Endothelial cell of umbilical vein (primary cell): ENCODE data around the gene NPTX1. TPM values are rescaled to one million over a fixed set of nuclear protein-coding genes. Genes with fewer than 3 reads are reported as not detected.

ENCODE experiments used
- BruUV-seq: library from RNA; stranded (reverse); fragments of 400-500 nt; replicated peaks from 2 replicates; lab custom pipeline; 2021; lab: Mats Ljungman, UMichigan
- CTCF ChIA-PET: fragments of 300-600, 350-600 bp; sonication (Branson Sonifier 250); formaldehyde crosslinking; loops from one replicate; lab custom pipeline; 2021; ENCODE audit warnings: antibody characterized with exemption, inconsistent platforms; lab: Charles Lee
- POLR2A ChIA-PET: fragments of 300-600, 350-600 bp; sonication (Branson Sonifier 250); formaldehyde crosslinking; loops from one replicate; lab custom pipeline; 2021; ENCODE audit warnings: antibody characterized with exemption, inconsistent platforms; lab: Charles Lee
- DNase-seq: peaks from one replicate; pipeline ENCODE4 v3.0.0-alpha.2; 2011; ENCODE audit warnings: low read depth, low spot score
- FAIRE-seq: peaks from 2 replicates; lab custom pipeline; 2011; peaks lifted over from hg19 to GRCh38; lab: Jason Lieb, UNC
- H2AFZ ChIP-seq: 2 replicates; pipeline ENCODE4 v1.6.0; 2012; ENCODE audit warnings: low read depth, low read length, control low read depth, inconsistent platforms
- H3K27ac ChIP-seq: 2 replicates; pipeline ENCODE4 v1.5.1; 2011; ENCODE audit warnings: low read depth, mild to moderate bottlenecking, control low read depth, low read length, moderate library complexity; ENCODE audit not compliant: insufficient read depth
- H3K27me3 ChIP-seq, 2 experiments: 2 replicates each; pipeline versions ENCODE4 v1.6.0 to v1.6.1; 2011; ENCODE audit warnings: low read length in 2 of 2, mixed read lengths in 1 of 2; ENCODE audit not compliant: control insufficient read depth in 2 of 2, insufficient read depth in 2 of 2
- H3K36me3 ChIP-seq, 2 experiments: 2 replicates in 1 of 2; 3 replicates in 1 of 2; pipeline ENCODE4 v1.5.1; 2011; ENCODE audit warnings: low read length in 2 of 2, mild to moderate bottlenecking in 1 of 2, moderate library complexity in 1 of 2; ENCODE audit not compliant: control insufficient read depth in 2 of 2, insufficient read depth in 2 of 2; ENCODE audit errors: extremely low read depth in 1 of 2
- H3K4me1 ChIP-seq: 3 replicates; pipeline ENCODE4 v1.5.1; 2011; ENCODE audit warnings: mild to moderate bottlenecking, low read length; ENCODE audit not compliant: control insufficient read depth, insufficient read depth; ENCODE audit errors: extremely low read depth
- H3K4me2 ChIP-seq: 2 replicates; pipeline ENCODE4 v1.6.1; 2011; ENCODE audit warnings: low read length, control low read depth, mixed read lengths; ENCODE audit not compliant: insufficient read depth
- H3K4me3 ChIP-seq, 3 experiments: fragments of 200-600 bp in 1 of 3; sonication (generic), shearing (Covaris generic) in 1 of 3; replicated peaks in 1 of 3; 2 replicates each; pipeline ENCODE4 v1.5.1; 2011 to 2016; ENCODE audit warnings: control low read depth in 3 of 3, low read length in 3 of 3, mild to moderate bottlenecking in 2 of 3, inconsistent platforms in 1 of 3, low read depth in 1 of 3, moderate library complexity in 1 of 3; ENCODE audit not compliant: insufficient read depth in 1 of 3
- H3K79me2 ChIP-seq: 2 replicates; pipeline ENCODE4 v1.6.0; 2012; ENCODE audit warnings: low read length, inconsistent platforms; ENCODE audit not compliant: control insufficient read depth, insufficient read depth
- H3K9ac ChIP-seq: replicated peaks from 2 replicates; pipeline ENCODE3; 2011; ENCODE audit warnings: low read length, control low read depth; ENCODE audit not compliant: insufficient read depth; ENCODE audit errors: extremely low read depth
- H3K9me1 ChIP-seq: replicated peaks from 3 replicates; pipeline ENCODE4 v1.6.0; 2011; ENCODE audit warnings: mild to moderate bottlenecking, low read length; ENCODE audit not compliant: control insufficient read depth, insufficient read depth; ENCODE audit errors: extremely low read depth
- H3K9me3 ChIP-seq: replicated peaks from 2 replicates; pipeline ENCODE4 v1.5.1; 2012; ENCODE audit warnings: low read length, inconsistent platforms; ENCODE audit not compliant: control insufficient read depth, insufficient read depth
- H4K20me1 ChIP-seq: replicated peaks from 2 replicates; pipeline ENCODE3; 2011; ENCODE audit warnings: mild to moderate bottlenecking, low read length; ENCODE audit not compliant: control insufficient read depth, insufficient read depth; ENCODE audit errors: extremely low read depth
- CTCF ChIP-seq, 2 donors: IDR thresholded peaks; 1 replicate in 1 of 2; 2 replicates in 1 of 2; pipeline ENCODE4 v1.5.1; 2011; ENCODE audit warnings: low read length in 2 of 2, mild to moderate bottlenecking in 2 of 2, moderate library complexity in 2 of 2, control low read depth in 1 of 2, inconsistent platforms in 1 of 2, low read depth in 1 of 2; ENCODE audit not compliant: insufficient read depth in 1 of 2; ENCODE audit errors: extremely low read depth in 1 of 2
- EZH2 ChIP-seq: IDR thresholded peaks from 2 replicates; pipeline ENCODE4 v1.6.1; 2012; ENCODE audit warnings: borderline replicate concordance, low read depth, mild to moderate bottlenecking, moderate library complexity, low read length, inconsistent platforms; ENCODE audit not compliant: severe bottlenecking
- FOS ChIP-seq: IDR thresholded peaks from 2 replicates; pipeline ENCODE4 v1.6.1; 2011; ENCODE audit warnings: mild to moderate bottlenecking, low read length, moderate library complexity, borderline replicate concordance; ENCODE audit not compliant: insufficient read depth
- GATA2 ChIP-seq: IDR thresholded peaks from 2 replicates; pipeline ENCODE4 v1.7.0; 2011; ENCODE audit warnings: low read depth, mild to moderate bottlenecking, moderate library complexity, mixed read lengths, low read length; ENCODE audit not compliant: insufficient read length, insufficient read depth
- JUN ChIP-seq: IDR thresholded peaks from 2 replicates; pipeline ENCODE4 v1.6.1; 2011; ENCODE audit warnings: borderline replicate concordance, low read depth; ENCODE audit not compliant: insufficient read length, insufficient read depth
- MAX ChIP-seq: IDR thresholded peaks from 2 replicates; pipeline ENCODE4 v1.6.1; 2011; ENCODE audit not compliant: insufficient read depth, insufficient read length
- MYC ChIP-seq: IDR thresholded peaks from one replicate; pipeline ENCODE4 v1.6.1; 2011; ENCODE audit warnings: mild to moderate bottlenecking, low read depth, low read length
- POLR2A ChIP-seq: IDR thresholded peaks from 2 replicates; pipeline ENCODE4 v1.6.1; 2012; ENCODE audit warnings: low read depth, mild to moderate bottlenecking, control low read depth, low read length
- POLR2AphosphoS5 ChIP-seq: IDR thresholded peaks from 2 replicates; pipeline ENCODE4 v1.6.1; 2012; ENCODE audit warnings: low read depth, mild to moderate bottlenecking, control low read depth, low read length, moderate library complexity; ENCODE audit not compliant: insufficient read depth
- dilution Hi-C: fragments of 300-500 bp; cut with MboI; formaldehyde crosslinking; loops from one replicate; pipeline ENCODE4 v1.15.0; 2019; ENCODE audit warnings: low sequenced_read_pairs; ENCODE audit not compliant: extremely low pct_ligation_motif_present
- intact Hi-C: fragments of 100-400 bp; cut with micrococcal nuclease; formaldehyde crosslinking; loops from one replicate; pipeline ENCODE4 v1.10.0; 2022
- polyA plus RNA-seq, 4 experiments: library from polyadenylated mRNA; depleted of rRNA in 3 of 4; stranded (reverse) in 3 of 4; unstranded in 1 of 4; fragments of >200 nt; gene quantifications; 2 replicates each; pipeline versions ENCODE4 v1.2.1 to v1.2.3, GENCODE V29; 2011 to 2012; ENCODE audit warnings: missing spikeins in 1 of 4
- total RNA-seq: library from RNA; stranded (reverse); gene quantifications from 2 replicates; pipeline ENCODE4 v1.2.3, GENCODE V29; 2021

The NPTX1 gene
- total and polyA plus RNA-seq, 2 donors (not counting 3 experiments of a cell fraction or from before 2014, with no cell fraction given) = 0.03 TPM; not detected in 1

- H3K9me3 ChIP-seq = no peaks in the 10 kb centered on the region
- H3K4me2 ChIP-seq = no peak overlapping the region
- BruUV-seq = no TSS peak
- DNase-seq = no peak
- peaks cover 14 to 25% of the 10 kb centered on the region in 2 experiments for H3K27me3 ChIP-seq
- H3K79me2 ChIP-seq = no peaks in the 10 kb centered on the region
- dilution Hi-C loops = no loop called here
- H3K9ac ChIP-seq = no peak overlapping the region
- H3K4me3 ChIP-seq = no peak overlapping the region
- intact Hi-C loops = no loop called here
- CTCF ChIA-PET = no interaction called here
- H3K27ac ChIP-seq = no peak overlapping the region
- H3K4me1 ChIP-seq = peaks cover 9% of the 10 kb centered on the region
- POLR2A ChIA-PET = no interaction called here
- H4K20me1 ChIP-seq = no peaks in the 10 kb centered on the region
- H3K9me1 ChIP-seq = no peaks in the 10 kb centered on the region
- no peaks in the 10 kb centered on the region for H3K36me3 ChIP-seq
- H2AFZ ChIP-seq = no peak overlapping the region
- no peak for FAIRE-seq
- TF ChIP-seq POLR2A = no peak
- TF ChIP-seq MAX = no peak
- no peak for TF ChIP-seq FOS
These were observed 46.8 kb upstream of the NPTX1 start for GRCh38 chr17:80523054-80523744.

- no peak for TF ChIP-seq CTCF (IDR thresholded peaks at IDR 0.05; ENCODE audit: extremely low read depth in 1 of 2, insufficient read depth in 1 of 2, low read depth in 1 of 2, low read length in 2 of 2)
- TF ChIP-seq POLR2A = no peak
- no peak for TF ChIP-seq JUN
- TF ChIP-seq FOS = no peak
- TF ChIP-seq GATA2 = no peak
- TF ChIP-seq MYC = no peak
- TF ChIP-seq MAX = no peak
- TF ChIP-seq EZH2 = no peak
- no peak for TF ChIP-seq POLR2AphosphoS5
- Histone ChIP-seq H3K9me3 (no peaks in the 10 kb centered on the region), H3K4me1 (peaks cover 9% of the 10 kb centered on the region), H2AFZ (no peak overlapping the region), H3K9ac (no peak overlapping the region), H3K4me2 (no peak overlapping the region), H3K4me3 (no peak overlapping the region), H3K79me2 (no peaks in the 10 kb centered on the region), H3K27ac (no peak overlapping the region), H3K36me3 (no peaks in the 10 kb centered on the region), H4K20me1 (no peaks in the 10 kb centered on the region), H3K27me3 (peaks cover 0 to 10% of the 10 kb centered on the region in 2 experiments), H3K9me1 (no peaks in the 10 kb centered on the region)
- intact Hi-C loops (no loop called here), dilution Hi-C loops (no loop called here)
- POLR2A ChIA-PET = no interaction called here
- no TSS peak for BruUV-seq
- CTCF ChIA-PET = interaction anchor here (0.9 kb wide), 1 partner anchor 94 kb away, joined by 3 read pairs; no protein-coding TSS in a partner anchor
- FAIRE-seq = no peak
- DNase-seq = no peak
These were observed 44.5 kb upstream of the NPTX1 start for GRCh38 chr17:80520810-80521455.
